ENCODE measurements around the gene KREMEN2.
A peak's percentile ranks its signal among the peaks of the same experiment; 100 is the strongest.

The KREMEN2 gene

GRCh38 chr16:2966808-2967191 lies 2.7 kb downstream of the KREMEN2 start:
- H3K9ac ChIP-seq (ENCODE audit: low read length): no peak overlapping the region
- H3K4me3 ChIP-seq (ENCODE audit: insufficient read depth, low read length, poor library complexity, severe bottlenecking): no peak overlapping the region
- no peaks in the 10 kb centered on the region for H3K27me3 ChIP-seq (ENCODE audit: low read length)
- no peaks in the 10 kb centered on the region for H3K9me3 ChIP-seq (ENCODE audit: insufficient read depth, low read length)
- no peaks in the 10 kb centered on the region for H3K9me2 ChIP-seq (replicated peaks; ENCODE audit: insufficient read depth, low read length)
- TF ChIP-seq CTCF (IDR thresholded peaks at IDR 0.05; ENCODE audit: insufficient read depth, low read length, poor library complexity, severe bottlenecking) (no peak), EZH2phosphoT487 (conservative IDR thresholded peaks at IDR 0.05; ENCODE audit: low read length) (no peak)
- H3K36me3 ChIP-seq (ENCODE audit: low read length): no peaks in the 10 kb centered on the region
- no peaks in the 10 kb centered on the region; the same call in 1 of the 2 replicates for H4K20me1 ChIP-seq (ENCODE audit: low read depth, low read length)
- H3K27ac ChIP-seq (ENCODE audit: low read depth, low read length): no peak overlapping the region
- peaks cover 22% of the 10 kb centered on the region for H3K79me2 ChIP-seq (ENCODE audit: insufficient read depth, low read length)
- H3K4me2 ChIP-seq (ENCODE audit: low read depth, low read length, poor library complexity, severe bottlenecking): no peak overlapping the region
- peaks cover 54% of the 10 kb centered on the region for H3F3A ChIP-seq (ENCODE audit: insufficient read depth)
- no peak overlapping the region for H2AFZ ChIP-seq (ENCODE audit: low read depth, low read length, severe bottlenecking)

GRCh38 chr16:2967211-2967631 lies 3.1 kb downstream of the KREMEN2 start:
- Histone ChIP-seq H3K36me3 (ENCODE audit: low read length) (no peaks in the 10 kb centered on the region), H4K20me1 (ENCODE audit: low read depth, low read length) (peaks cover 3% of the 10 kb centered on the region; the same call in 1 of the 2 replicates), H2AFZ (ENCODE audit: low read depth, low read length, severe bottlenecking) (no peak overlapping the region), H3K4me2 (ENCODE audit: low read depth, low read length, poor library complexity, severe bottlenecking) (no peak overlapping the region), H3K9ac (ENCODE audit: low read length) (no peak overlapping the region), H3F3A (ENCODE audit: insufficient read depth) (peaks cover 54% of the 10 kb centered on the region), H3K27me3 (ENCODE audit: low read length) (no peaks in the 10 kb centered on the region), H3K4me3 (ENCODE audit: insufficient read depth, low read length, poor library complexity, severe bottlenecking) (no peak overlapping the region), H3K9me3 (ENCODE audit: insufficient read depth, low read length) (no peaks in the 10 kb centered on the region), H3K79me2 (ENCODE audit: insufficient read depth, low read length) (peaks cover 22% of the 10 kb centered on the region), H3K27ac (ENCODE audit: low read depth, low read length) (no peak overlapping the region), H3K9me2 (replicated peaks; ENCODE audit: insufficient read depth, low read length) (no peaks in the 10 kb centered on the region)
- TF ChIP-seq EZH2phosphoT487 (conservative IDR thresholded peaks at IDR 0.05; ENCODE audit: low read length) (no peak), CTCF (IDR thresholded peaks at IDR 0.05; ENCODE audit: insufficient read depth, low read length, poor library complexity, severe bottlenecking) (no peak)

- Histone ChIP-seq H3K27me3 (ENCODE audit: low read length) (no peaks in the 10 kb centered on the region), H3K9me3 (ENCODE audit: insufficient read depth, low read length) (no peaks in the 10 kb centered on the region), H2AFZ (ENCODE audit: low read depth, low read length, severe bottlenecking) (no peak overlapping the region), H3F3A (ENCODE audit: insufficient read depth) (peaks cover 54% of the 10 kb centered on the region), H3K4me3 (ENCODE audit: insufficient read depth, low read length, poor library complexity, severe bottlenecking) (no peak overlapping the region), H3K79me2 (ENCODE audit: insufficient read depth, low read length) (peaks cover 22% of the 10 kb centered on the region), H3K9ac (ENCODE audit: low read length) (peak overlapping the region; percentile 98), H3K36me3 (ENCODE audit: low read length) (no peaks in the 10 kb centered on the region), H3K9me2 (replicated peaks; ENCODE audit: insufficient read depth, low read length) (no peaks in the 10 kb centered on the region), H3K4me2 (ENCODE audit: low read depth, low read length, poor library complexity, severe bottlenecking) (peak overlapping the region; percentile 86), H3K27ac (ENCODE audit: low read depth, low read length) (peak overlapping the region; percentile 93), H4K20me1 (ENCODE audit: low read depth, low read length) (peaks cover 4% of the 10 kb centered on the region; the same call in 1 of the 2 replicates)
- no peak for TF ChIP-seq CTCF (IDR thresholded peaks at IDR 0.05; ENCODE audit: insufficient read depth, low read length, poor library complexity, severe bottlenecking)
- TF ChIP-seq EZH2phosphoT487 (conservative IDR thresholded peaks at IDR 0.05; ENCODE audit: low read length): no peak
These were observed 3.7 kb downstream of the KREMEN2 start for GRCh38 chr16:2967721-2968161.
